ENCODE results near the gene FLT3LG.

DNA sequence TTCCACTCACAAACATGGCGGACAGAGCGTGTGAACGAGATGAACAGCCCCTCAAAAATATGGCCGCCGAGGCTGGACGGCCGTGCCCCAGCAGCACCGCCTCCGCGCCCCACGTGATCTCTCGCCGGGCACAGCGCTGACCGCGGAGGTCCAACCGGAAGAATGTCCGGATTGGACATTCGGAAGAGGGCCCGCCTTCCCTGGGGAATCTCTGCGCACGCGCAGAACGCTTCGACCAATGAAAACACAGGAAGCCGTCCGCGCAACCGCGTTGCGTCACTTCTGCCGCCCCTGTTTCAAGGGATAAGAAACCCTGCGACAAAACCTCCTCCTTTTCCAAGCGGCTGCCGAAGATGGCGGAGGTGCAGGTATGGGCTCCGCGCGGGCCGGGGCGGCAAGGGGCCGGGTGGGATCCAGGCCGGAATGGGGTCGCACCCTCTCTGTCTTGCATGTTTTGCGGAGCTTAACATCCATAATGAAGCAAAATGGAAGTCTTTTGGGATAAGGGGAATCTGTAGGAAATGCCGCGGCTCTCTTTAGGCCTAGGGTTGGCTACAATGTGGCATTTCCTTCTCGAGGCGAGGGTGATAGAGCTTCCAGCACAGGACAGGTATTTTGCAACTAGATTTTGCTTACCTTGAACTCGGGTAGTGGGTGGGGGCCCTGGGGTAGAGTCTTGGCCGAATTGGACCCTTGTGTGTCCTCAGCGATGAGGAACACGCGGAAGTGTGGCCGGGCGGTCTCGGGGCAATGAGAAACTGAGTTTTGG is 13.4 kb downstream of the FLT3LG start, which contains the start of gene RPL13A:
- TF ChIP-seq CTCF (IDR thresholded peaks at IDR 0.05) (no peak), POLR2A (IDR thresholded peaks at IDR 0.05) (peak; percentile 98)
